Endodermal cell (in vitro differentiated cells): Measurements from ENCODE around the gene ATP10D. TPM values are rescaled to one million over a fixed set of nuclear protein-coding genes. Genes with fewer than 3 reads are reported as not detected.

ENCODE experiments used
- DNase-seq: peaks from one replicate; pipeline ENCODE4 v3.0.0-alpha.2; 2017
- H3K27ac ChIP-seq: 2 replicates; pipeline ENCODE4 v1.5.1; 2013; ENCODE audit warnings: mild to moderate bottlenecking, low read depth, low read length, moderate library complexity
- H3K27me3 ChIP-seq: 2 replicates; pipeline ENCODE4 v1.6.1; 2013; ENCODE audit warnings: mild to moderate bottlenecking, low read length, moderate library complexity; ENCODE audit not compliant: insufficient read depth, control insufficient read depth, poor library complexity, severe bottlenecking
- H3K36me3 ChIP-seq: 2 replicates; pipeline ENCODE4 v1.7.0; 2013; ENCODE audit warnings: mild to moderate bottlenecking, low read length, moderate library complexity; ENCODE audit not compliant: control insufficient read depth, insufficient read depth
- H3K4me1 ChIP-seq: one replicate; pipeline ENCODE4 v1.7.0; 2013; ENCODE audit warnings: low read length; ENCODE audit not compliant: control insufficient read depth, insufficient read depth
- H3K4me3 ChIP-seq: 2 replicates; pipeline ENCODE4 v1.5.1; 2013; ENCODE audit warnings: mild to moderate bottlenecking, low read length, moderate library complexity
- H3K9ac ChIP-seq: 2 replicates; pipeline ENCODE4 v1.6.1; 2013; ENCODE audit warnings: mild to moderate bottlenecking, low read length, moderate library complexity; ENCODE audit not compliant: poor library complexity, severe bottlenecking; ENCODE audit errors: extremely low read depth
- H3K9me3 ChIP-seq: 2 replicates; pipeline ENCODE4 v1.6.1; 2013; ENCODE audit warnings: mild to moderate bottlenecking, low read length, moderate library complexity; ENCODE audit not compliant: control insufficient read depth
- H3K27ac Mint-ChIP-seq: 2 replicates; pipeline ENCODE4 v1.8.0; 2020; ENCODE audit warnings: mixed read lengths
- H3K27me3 Mint-ChIP-seq: 2 replicates; pipeline ENCODE4 v1.8.0; 2021; ENCODE audit warnings: mild to moderate bottlenecking, mixed read lengths; ENCODE audit not compliant: insufficient read depth
- H3K36me3 Mint-ChIP-seq: 2 replicates; pipeline ENCODE4 v1.8.0; 2020; ENCODE audit warnings: low read depth, mixed read lengths
- H3K4me1 Mint-ChIP-seq: 2 replicates; pipeline ENCODE4 v1.8.0; 2020; ENCODE audit warnings: mixed read lengths
- H3K4me3 Mint-ChIP-seq: 2 replicates; pipeline ENCODE4 v1.8.0; 2020; ENCODE audit warnings: mild to moderate bottlenecking, moderate library complexity, mixed read lengths
- H3K9me3 Mint-ChIP-seq: 2 replicates; pipeline ENCODE4 v1.8.0; 2020; ENCODE audit warnings: mild to moderate bottlenecking, mixed read lengths
- WGBS, 2 experiments: methylation state at CpG; one replicate each; pipeline versions ENCODE4 v1.1.5 to v1.1.7; 2013; ENCODE audit warnings: missing lambda C conversion rate in 2 of 2, mixed read lengths in 1 of 2; ENCODE audit not compliant: insufficient coverage in 1 of 2, insufficient read length in 1 of 2; 5-methylcytosine and 5-hydroxymethylcytosine counted together
- total RNA-seq, 2 donors: library from RNA; stranded (reverse); fragmentation: NEBNext Ultra II Directional in 1 of 2; extraction: Animal tissue kit (Norgen Biotek cat#: 25700) in 1 of 2; gene quantifications; 2 replicates in 1 of 2; 3 replicates in 1 of 2; pipeline ENCODE4 v1.2.1, GENCODE V29; 2021
- TF ChIP-seq, protein P1 (sequence below): fragments of 200-600 bp; sonication (generic); conservative IDR thresholded peaks from 2 replicates; pipeline ENCODE4 v1.5.0; 2021; ENCODE audit warnings: antibody characterized with exemption, mild to moderate bottlenecking

ATP10D gene
- total RNA-seq, 2 donors from 2014 or later: 0.27 to 1.1 TPM

DNA sequence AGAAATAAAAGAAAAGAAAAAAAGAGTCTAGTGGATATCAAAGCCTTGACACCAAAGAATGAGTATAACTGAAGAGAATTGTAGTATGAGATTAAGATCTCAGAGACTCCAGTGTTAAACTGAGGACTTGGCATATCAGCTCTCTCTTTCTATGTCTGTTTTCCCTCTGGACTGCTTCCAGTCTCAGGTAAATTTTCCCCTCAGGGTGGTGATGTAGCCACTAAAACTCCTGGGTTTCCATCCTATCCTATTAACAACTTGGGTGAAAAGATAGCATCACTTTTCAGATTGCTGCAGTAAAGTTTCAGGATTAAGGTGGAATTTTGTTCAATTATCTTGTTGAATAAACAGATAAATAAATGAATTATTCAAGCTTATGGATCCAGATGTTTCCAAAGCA, 85.7 kb downstream of the ATP10D start:
- H3K27ac ChIP-seq: no peak overlapping the region

DNA sequence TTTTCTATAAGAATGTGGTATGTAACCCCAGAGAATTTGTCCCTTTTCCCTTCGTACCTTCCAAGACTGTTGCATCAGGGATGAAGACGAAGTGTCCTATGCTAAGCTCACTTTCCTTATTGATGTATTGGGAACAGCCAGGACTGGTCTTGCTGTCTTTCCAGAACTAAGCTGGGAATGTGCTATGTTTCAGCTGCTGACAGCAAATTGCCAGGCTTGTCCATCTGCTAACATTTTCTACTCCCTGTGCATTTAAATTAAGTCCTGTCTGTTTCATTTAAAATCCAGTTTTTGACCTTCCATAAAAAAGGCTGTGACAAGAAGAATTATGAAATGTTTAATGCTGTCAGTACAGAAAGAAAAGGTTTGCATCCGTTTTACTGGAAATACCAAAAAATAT, 87.9 kb downstream of the ATP10D start:
- Mint-ChIP-seq H3K4me1 (no peaks in the 10 kb centered on the region), H3K9me3 (no peaks in the 10 kb centered on the region), H3K4me3 (no peak overlapping the region), H3K36me3 (no peaks in the 10 kb centered on the region), H3K27me3 (no peaks in the 10 kb centered on the region), H3K27ac (no peak overlapping the region)
- Histone ChIP-seq H3K27me3 (no peaks in the 10 kb centered on the region), H3K9ac (no peak overlapping the region), H3K4me3 (no peak overlapping the region), H3K27ac (no peak overlapping the region), H3K36me3 (no peaks in the 10 kb centered on the region), H3K4me1 (no peaks in the 10 kb centered on the region), H3K9me3 (no peaks in the 10 kb centered on the region)
- no peak for DNase-seq
- 82 to 100% methylated on average over 1 to 3 of the region's 3 CpGs for WGBS, 2 experiments
- TF ChIP-seq, protein P1, sequence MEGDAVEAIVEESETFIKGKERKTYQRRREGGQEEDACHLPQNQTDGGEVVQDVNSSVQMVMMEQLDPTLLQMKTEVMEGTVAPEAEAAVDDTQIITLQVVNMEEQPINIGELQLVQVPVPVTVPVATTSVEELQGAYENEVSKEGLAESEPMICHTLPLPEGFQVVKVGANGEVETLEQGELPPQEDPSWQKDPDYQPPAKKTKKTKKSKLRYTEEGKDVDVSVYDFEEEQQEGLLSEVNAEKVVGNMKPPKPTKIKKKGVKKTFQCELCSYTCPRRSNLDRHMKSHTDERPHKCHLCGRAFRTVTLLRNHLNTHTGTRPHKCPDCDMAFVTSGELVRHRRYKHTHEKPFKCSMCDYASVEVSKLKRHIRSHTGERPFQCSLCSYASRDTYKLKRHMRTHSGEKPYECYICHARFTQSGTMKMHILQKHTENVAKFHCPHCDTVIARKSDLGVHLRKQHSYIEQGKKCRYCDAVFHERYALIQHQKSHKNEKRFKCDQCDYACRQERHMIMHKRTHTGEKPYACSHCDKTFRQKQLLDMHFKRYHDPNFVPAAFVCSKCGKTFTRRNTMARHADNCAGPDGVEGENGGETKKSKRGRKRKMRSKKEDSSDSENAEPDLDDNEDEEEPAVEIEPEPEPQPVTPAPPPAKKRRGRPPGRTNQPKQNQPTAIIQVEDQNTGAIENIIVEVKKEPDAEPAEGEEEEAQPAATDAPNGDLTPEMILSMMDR: no peak

More for the DNA sequence above, 85.7 kb downstream of the ATP10D start:
- no peak overlapping the region for H3K27ac Mint-ChIP-seq
- H3K27me3 Mint-ChIP-seq: no peaks in the 10 kb centered on the region
- no peaks in the 10 kb centered on the region for H3K4me1 Mint-ChIP-seq
- Histone ChIP-seq H3K9ac (no peak overlapping the region), H3K4me1 (no peaks in the 10 kb centered on the region), H3K27me3 (no peaks in the 10 kb centered on the region), H3K4me3 (no peak overlapping the region), H3K36me3 (no peaks in the 10 kb centered on the region), H3K9me3 (no peaks in the 10 kb centered on the region)
- DNase-seq: no peak
- no peaks in the 10 kb centered on the region for H3K9me3 Mint-ChIP-seq
- H3K36me3 Mint-ChIP-seq: no peaks in the 10 kb centered on the region
- no peak overlapping the region for H3K4me3 Mint-ChIP-seq
- TF ChIP-seq, protein P1: no peak

DNA sequence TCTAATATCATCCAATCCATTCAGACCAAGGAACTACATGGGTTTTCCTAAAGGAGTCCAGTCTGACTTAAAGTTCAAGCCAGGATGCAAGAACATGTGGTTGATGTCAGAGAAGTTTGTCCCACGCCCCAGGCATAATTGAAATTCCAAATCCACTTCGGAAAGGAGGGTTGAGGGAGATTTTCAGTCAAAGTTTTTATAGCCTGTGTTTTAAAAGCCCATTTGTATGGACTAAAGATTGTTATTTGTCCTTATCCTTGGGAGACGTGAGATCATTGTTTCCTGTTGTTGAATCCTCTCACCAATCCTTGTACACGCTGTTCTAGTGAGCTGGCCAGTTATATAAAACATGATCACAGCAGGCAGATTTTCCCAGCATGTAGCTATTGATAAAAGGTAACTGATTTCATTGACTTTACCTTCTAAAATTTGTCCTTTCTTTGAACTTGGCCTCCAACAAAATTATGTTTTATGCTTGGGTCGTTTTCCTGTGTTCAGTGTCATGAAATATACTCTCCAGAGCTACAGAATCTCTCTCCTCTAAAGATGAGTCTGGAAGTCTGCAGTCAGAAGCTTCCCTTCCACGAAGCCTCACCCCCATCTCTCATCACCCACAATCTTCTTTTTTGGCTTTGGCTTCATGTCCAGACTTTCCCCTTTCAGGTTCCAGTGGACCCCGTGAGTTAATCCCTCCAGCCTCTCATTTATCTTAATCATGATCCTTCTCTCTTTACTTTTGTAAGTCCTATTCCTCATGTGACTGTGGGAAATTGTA, 92.9 kb downstream of the ATP10D start:
- Histone ChIP-seq H3K27ac (no peak overlapping the region), H3K4me3 (no peak overlapping the region), H3K9ac (no peak overlapping the region), H3K36me3 (no peaks in the 10 kb centered on the region), H3K4me1 (no peaks in the 10 kb centered on the region), H3K9me3 (no peaks in the 10 kb centered on the region), H3K27me3 (no peaks in the 10 kb centered on the region)
- no peak for DNase-seq
- Mint-ChIP-seq H3K4me1 (no peaks in the 10 kb centered on the region), H3K27ac (no peak overlapping the region), H3K27me3 (no peaks in the 10 kb centered on the region), H3K4me3 (no peak overlapping the region), H3K9me3 (no peaks in the 10 kb centered on the region), H3K36me3 (no peaks in the 10 kb centered on the region)
- TF ChIP-seq, protein P1: no peak
- 83 to 92% methylated on average over 7 of the region's 7 CpGs for WGBS, 2 experiments
